ENCODE measurements around the gene TXNDC17. TPM values are rescaled to one million over a fixed set of nuclear protein-coding genes. Genes with fewer than 3 reads are reported as not detected.
"Not testable (repeated sequence)": the region's sequence is repeated elsewhere in the genome, so short reads cannot be mapped to it uniquely, and the experiment has no call there.

TXNDC17 gene
- 193 and 245 TPM in 2 replicates for total RNA-seq

- no peak for TF ChIP-seq CTCF (IDR thresholded peaks at IDR 0.05; ENCODE audit: insufficient read depth, low read length, poor library complexity, severe bottlenecking)
- peak; percentile 67 for DNase-seq (ENCODE audit: low read depth)
- peak within 1 kb of the TSS; percentile 81 for H3K4me3 ChIP-seq (ENCODE audit: low read depth, low read length)
- H3K36me3 ChIP-seq (ENCODE audit: control insufficient read depth, insufficient read depth, low read length): no peaks in the 10 kb centered on the region
- H3K27me3 ChIP-seq (ENCODE audit: control insufficient read depth, insufficient read depth, low read length): no peaks in the 10 kb centered on the region
Observed at GRCh38 chr17:6640536-6641246, at the start of gene TXNDC17, which contains the start of gene KIAA0753. Gene TXNDC17 (plus strand): TSS chr17:6641060. CDS start chr17:6641083, 23 bp downstream. Gene KIAA0753 (minus strand): TSS chr17:6640711. CDS start chr17:6635103, 5,608 bp downstream.

- DNase-seq (ENCODE audit: low read depth): peak; percentile 77
- TF ChIP-seq CTCF (IDR thresholded peaks at IDR 0.05; ENCODE audit: insufficient read depth, low read length, poor library complexity, severe bottlenecking): no peak
- Histone ChIP-seq H3K36me3 (ENCODE audit: control insufficient read depth, insufficient read depth, low read length) (peaks cover 1% of the 10 kb centered on the region), H3K4me3 (ENCODE audit: low read depth, low read length) (no peak overlapping the region), H3K27me3 (ENCODE audit: control insufficient read depth, insufficient read depth, low read length) (no peaks in the 10 kb centered on the region)
Observed at GRCh38 chr17:6591599-6592158, 49.2 kb upstream of the TXNDC17 start.

- H3K36me3 ChIP-seq (ENCODE audit: control insufficient read depth, insufficient read depth, low read length): peaks cover 1% of the 10 kb centered on the region
- peak; percentile 93 for DNase-seq (ENCODE audit: low read depth)
- H3K27me3 ChIP-seq (ENCODE audit: control insufficient read depth, insufficient read depth, low read length): no peaks in the 10 kb centered on the region
- H3K4me3 ChIP-seq (ENCODE audit: low read depth, low read length): no peak overlapping the region
- TF ChIP-seq CTCF (IDR thresholded peaks at IDR 0.05; ENCODE audit: insufficient read depth, low read length, poor library complexity, severe bottlenecking): no peak
Observed at GRCh38 chr17:6592173-6592572, 48.7 kb upstream of the TXNDC17 start.

- DNase-seq (ENCODE audit: low read depth); H3K36me3 ChIP-seq (ENCODE audit: control insufficient read depth, insufficient read depth, low read length); H3K4me3 ChIP-seq (ENCODE audit: low read depth, low read length); H3K27me3 ChIP-seq (ENCODE audit: control insufficient read depth, insufficient read depth, low read length): not testable (repeated sequence)
Observed at GRCh38 chr17:6593371-6593770, 47.5 kb upstream of the TXNDC17 start.

GRCh38 chr17:6596081-6596480, 44.8 kb upstream of the TXNDC17 start:
- Histone ChIP-seq H3K36me3 (ENCODE audit: control insufficient read depth, insufficient read depth, low read length) (no peaks in the 10 kb centered on the region), H3K27me3 (ENCODE audit: control insufficient read depth, insufficient read depth, low read length) (no peaks in the 10 kb centered on the region), H3K4me3 (ENCODE audit: low read depth, low read length) (no peak overlapping the region)
- DNase-seq (ENCODE audit: low read depth): no peak
- TF ChIP-seq CTCF (IDR thresholded peaks at IDR 0.05; ENCODE audit: insufficient read depth, low read length, poor library complexity, severe bottlenecking): no peak

- no peak for TF ChIP-seq CTCF (IDR thresholded peaks at IDR 0.05; ENCODE audit: insufficient read depth, low read length, poor library complexity, severe bottlenecking)
- no peak for DNase-seq (ENCODE audit: low read depth)
- H3K27me3 ChIP-seq (ENCODE audit: control insufficient read depth, insufficient read depth, low read length): no peaks in the 10 kb centered on the region
- H3K4me3 ChIP-seq (ENCODE audit: low read depth, low read length): no peak overlapping the region
- H3K36me3 ChIP-seq (ENCODE audit: control insufficient read depth, insufficient read depth, low read length): no peaks in the 10 kb centered on the region
Observed at GRCh38 chr17:6596511-6596910, 44.3 kb upstream of the TXNDC17 start.
